HG03432 (cell line): ENCODE results near the gene HOXC11.

Source experiments
- ATAC-seq: cut with Tn5 transposase; IDR thresholded peaks from one replicate; pipeline ENCODE4 v1.9.1; 2021; ENCODE audit warnings: mild to moderate bottlenecking, moderate library complexity; ENCODE audit not compliant: unreplicated experiment

Gene HOXC11

GRCh38 chr12:53972722-53973235 lies at the start of gene HOXC11:
Gene HOXC11, plus strand, starts transcription at chr12:53973126. Its CDS starts 116 bp downstream, at chr12:53973242.
- ATAC-seq, result no peak

DNA sequence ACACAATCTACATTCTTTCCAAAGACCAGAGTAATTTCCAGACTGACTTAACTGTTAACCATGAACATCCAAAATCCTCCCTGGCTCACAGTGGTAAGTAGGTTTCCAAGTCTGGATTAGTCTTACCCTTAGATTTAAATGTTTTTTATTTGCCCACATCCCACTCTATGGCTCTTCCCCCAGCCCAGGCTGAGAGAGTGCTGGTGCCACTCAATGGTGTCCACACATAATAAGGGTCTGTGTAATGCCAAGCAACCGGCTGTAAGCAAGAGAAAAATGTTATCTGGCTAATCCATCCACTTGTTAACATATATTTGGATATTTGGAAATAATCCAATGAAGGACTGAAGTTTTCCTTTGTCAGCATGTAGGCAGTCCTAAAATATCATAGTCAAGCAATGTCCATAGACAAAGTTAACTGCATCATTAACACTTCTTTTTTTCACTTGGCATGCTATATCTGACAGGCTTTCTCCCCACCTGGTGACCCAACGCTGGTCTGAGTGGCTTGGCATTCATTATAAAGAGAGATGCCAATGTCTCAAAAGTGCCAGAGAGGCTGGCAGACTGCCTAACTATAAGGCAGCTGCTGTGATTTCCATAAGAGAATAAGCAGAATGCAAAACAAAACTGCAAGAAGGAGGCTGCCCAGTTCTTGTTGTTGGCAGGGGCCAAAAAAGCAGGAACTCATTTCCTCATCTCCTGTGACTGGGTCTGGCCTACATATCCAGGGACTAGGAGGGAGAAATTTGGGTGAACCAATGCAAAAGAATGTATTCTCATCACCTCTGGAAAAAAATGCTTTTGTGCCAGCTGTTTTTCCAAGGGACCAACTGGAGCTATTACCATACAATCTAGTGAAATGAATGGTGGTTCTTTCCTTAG lies 48.2 kb upstream of the HOXC11 start:
- ATAC-seq, result no peak

DNA sequence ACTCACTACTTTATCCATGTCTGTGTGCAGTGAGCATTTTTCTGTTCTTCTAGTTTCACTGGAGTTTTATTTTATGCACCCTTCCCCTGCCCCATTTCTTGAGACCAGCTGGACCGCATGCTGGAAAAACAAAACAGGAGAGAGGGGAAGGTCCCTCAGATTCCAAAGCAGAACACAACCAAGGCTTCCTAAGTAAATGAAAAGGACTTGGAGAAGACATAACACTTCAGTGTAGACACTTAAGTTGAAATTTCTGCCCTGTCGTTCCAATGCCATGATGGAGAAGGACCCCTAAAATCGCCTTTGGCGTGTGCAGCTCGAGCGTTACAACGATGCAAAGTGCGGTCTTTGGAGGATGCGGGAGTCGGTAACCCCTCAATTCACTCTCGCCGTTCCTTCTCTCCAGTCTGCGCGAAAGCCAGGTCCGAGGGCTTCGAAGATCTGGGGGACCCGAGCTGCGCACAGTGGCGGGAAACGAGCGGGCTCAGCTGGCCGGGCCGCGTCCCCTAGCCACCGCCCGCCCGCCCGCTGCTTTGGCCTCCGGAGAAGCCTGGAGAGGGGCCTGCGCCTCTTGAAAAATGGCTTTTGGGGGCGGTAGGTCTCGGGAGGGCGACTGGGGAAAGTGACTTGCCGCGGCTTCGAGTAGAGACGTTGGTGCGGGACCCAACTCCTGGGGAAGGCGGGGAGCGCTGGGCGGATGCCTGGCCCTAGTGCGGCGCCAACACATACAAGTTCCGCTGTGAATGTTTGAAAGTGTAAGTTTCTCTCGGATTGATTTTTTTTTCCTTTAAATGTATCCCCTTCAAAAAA lies 45.5 kb upstream of the HOXC11 start:
- no peak for ATAC-seq

- no peak for ATAC-seq
Measured at GRCh38 chr12:53928054-53928835, 44.7 kb upstream of the HOXC11 start.

DNA sequence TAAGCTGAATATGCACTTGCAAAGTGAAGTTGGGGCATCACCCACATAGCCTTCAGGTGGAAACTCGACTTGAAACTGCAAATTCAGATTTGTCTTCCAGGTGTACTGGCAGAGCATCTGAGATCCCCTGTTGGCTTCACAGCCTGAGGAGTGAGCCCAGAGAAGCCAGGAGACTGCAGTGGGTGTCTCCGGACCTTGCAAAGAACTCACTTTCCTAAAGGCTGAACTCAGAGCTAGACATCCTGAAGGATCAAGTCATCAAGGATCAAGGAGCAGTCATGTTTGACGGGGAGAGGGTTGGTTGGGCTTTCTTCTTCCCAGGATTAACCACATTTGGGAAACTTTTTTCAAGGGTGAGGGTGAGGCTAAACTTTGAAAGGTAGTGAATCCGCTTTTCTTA lies 43.4 kb upstream of the HOXC11 start:
- ATAC-seq, result no peak

- no peak for ATAC-seq
Measured at GRCh38 chr12:53930591-53931255, 42.2 kb upstream of the HOXC11 start.

GRCh38 chr12:53931844-53932581 lies 40.9 kb upstream of the HOXC11 start:
- no peak for ATAC-seq

DNA sequence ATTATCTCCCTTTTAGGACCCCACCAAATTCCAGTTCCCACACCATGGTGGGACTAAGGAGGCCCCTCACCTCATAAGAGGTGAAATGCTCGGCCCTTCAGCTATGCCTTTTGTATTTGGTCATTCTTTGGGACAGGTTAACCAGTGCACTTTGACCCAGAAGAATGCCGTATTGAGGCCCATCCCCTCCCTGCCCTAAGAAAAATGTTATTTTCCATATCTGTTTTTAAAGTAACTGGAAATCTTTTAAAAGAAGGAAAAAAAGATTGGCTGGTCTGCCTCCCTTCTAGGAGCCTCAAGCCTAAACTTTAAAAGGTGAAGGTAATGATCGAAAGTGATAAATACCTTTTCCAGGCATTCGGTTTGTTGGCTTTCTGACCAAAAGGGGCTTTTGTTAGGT lies 40.0 kb upstream of the HOXC11 start:
- ATAC-seq, result no peak

GRCh38 chr12:53935383-53936341 lies 37.3 kb upstream of the HOXC11 start:
- no peak for ATAC-seq

GRCh38 chr12:53937099-53937498 lies 35.8 kb upstream of the HOXC11 start:
- ATAC-seq, result no peak

GRCh38 chr12:53937596-53938325 lies 35.2 kb upstream of the HOXC11 start:
- ATAC-seq, result no peak

DNA sequence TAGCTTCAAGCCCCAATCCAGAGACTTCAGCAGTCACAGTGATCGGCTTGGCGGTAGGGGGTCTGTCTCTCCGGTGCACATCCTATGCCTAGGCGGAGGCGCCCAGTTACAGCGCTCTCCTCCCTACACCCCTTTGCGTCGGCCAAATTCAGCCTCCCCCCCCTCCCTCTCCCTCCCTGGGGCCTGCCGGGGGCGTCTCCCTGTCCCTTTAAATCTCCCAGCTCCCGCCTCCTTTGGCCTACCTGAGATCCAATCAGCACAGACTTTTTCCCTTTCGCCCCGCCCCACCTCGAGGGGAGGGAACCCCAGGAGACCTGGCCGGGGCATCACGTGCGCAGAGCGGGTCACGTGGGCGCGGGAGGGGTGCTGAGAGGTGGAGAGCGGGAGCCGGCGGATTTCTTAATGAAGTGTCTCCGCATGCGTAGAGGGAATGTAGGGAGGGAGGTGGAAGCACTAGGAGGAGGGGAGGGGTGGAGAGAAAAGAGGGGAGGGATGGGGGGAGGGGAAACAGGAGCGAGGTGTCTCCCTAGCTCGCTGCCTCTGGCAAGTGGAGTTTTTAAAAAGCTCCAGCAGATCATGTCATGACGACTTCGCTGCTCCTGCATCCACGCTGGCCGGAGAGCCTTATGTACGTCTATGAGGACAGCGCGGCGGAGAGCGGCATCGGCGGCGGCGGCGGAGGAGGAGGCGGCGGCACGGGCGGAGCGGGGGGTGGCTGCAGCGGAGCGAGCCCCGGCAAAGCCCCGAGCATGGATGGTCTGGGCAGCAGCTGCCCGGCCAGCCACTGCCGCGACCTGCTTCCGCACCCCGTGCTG lies 34.4 kb upstream of the HOXC11 start, which contains the start of gene HOXC13:
Gene HOXC13, plus strand, starts transcription at position 506 of the 815 bp plus-strand sequence. Its CDS starts 76 bp downstream, at position 582.
- no peak for ATAC-seq

- no peak for ATAC-seq
Measured at GRCh38 chr12:53939141-53940108, 33.5 kb upstream of the HOXC11 start.

DNA sequence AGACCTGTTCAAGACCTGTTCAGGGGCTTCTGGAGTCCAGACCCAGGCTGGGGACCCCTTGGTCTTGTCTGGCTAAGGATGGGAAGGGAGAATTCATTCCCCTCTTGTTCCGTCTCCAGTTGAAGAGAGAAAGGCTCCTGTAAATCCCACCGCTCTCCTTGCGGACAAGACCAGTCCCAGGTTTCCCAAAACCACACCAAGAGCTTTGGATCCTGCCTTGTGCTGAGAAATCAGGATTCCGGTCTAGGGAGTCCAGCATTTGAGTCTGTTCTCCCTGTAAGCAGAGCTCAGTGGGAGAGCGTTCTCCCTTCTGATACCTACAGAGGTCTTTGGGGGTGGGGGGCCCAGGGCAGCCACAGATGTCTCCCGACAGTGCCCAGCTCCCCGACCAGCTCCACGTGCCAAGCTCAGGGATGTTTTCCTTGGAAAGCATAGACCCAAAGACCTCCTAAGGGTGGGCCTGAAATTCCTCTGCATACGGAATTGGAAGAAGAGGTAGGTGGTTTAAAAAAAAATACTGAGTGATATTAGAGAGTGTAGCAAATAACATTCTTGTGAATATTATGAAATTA lies 32.4 kb upstream of the HOXC11 start:
- ATAC-seq, result no peak

DNA sequence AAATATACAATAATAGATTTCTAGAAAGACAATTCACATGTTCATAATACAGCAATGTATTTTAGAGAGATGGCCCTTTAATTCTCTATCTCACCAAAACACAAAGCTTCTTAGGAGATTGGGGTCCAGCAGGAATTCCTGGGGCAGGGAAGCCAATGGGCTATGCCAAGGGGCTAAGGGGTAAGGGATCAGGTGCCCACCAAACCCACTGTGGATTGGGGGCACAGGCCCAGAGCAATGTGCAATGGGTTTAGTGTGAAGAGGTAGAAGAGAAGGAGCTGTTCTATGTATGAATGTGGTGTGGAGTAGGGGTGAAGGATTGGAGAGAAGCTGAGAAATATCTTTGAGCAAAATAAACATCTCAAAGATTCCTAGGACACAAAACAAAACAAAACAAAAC lies 31.7 kb upstream of the HOXC11 start:
- no peak for ATAC-seq
